DMS79 treated with DMSO at 0.1 percent for 48 hours (cell line): ENCODE data around the gene SIRT7.
"Not testable (repeated sequence)": the region's sequence is repeated elsewhere in the genome, so short reads cannot be mapped to it uniquely, and the experiment has no call there.

Experiments used
- DNase-seq: peaks from one replicate; lab custom pipeline; 2025; lab: John Stamatoyannopoulos, UW

SIRT7 gene

GRCh38 chr17:81918832-81919545 lies 1.0 kb upstream of the SIRT7 start:
- DNase-seq = no peak

GRCh38 chr17:81918333-81918669 lies 325 bp upstream of the SIRT7 start:
- DNase-seq = not testable (repeated sequence)

GRCh38 chr17:81916234-81917001 lies 1.6 kb downstream of the SIRT7 start:
- no peak for DNase-seq

GRCh38 chr17:81915331-81915730 lies 2.6 kb downstream of the SIRT7 start:
- DNase-seq = no peak

- no peak for DNase-seq
Measured at GRCh38 chr17:81914103-81914850, 3.7 kb downstream of the SIRT7 start.

GRCh38 chr17:81913394-81914102 lies 4.4 kb downstream of the SIRT7 start:
- no peak for DNase-seq

- no peak for DNase-seq
Measured at GRCh38 chr17:81912441-81913309, 5.3 kb downstream of the SIRT7 start.

- no peak for DNase-seq
Measured at GRCh38 chr17:81911969-81912368, 6.0 kb downstream of the SIRT7 start.

GRCh38 chr17:81911277-81911961 lies 6.6 kb downstream of the SIRT7 start, which contains the start of gene PCYT2:
PCYT2 (minus strand) TSS chr17:81911399; CDS start chr17:81911355, 44 bp downstream.
- peak; percentile 19 for DNase-seq

- no peak for DNase-seq
Measured at GRCh38 chr17:81910840-81911276, 7.1 kb downstream of the SIRT7 start.

- no peak for DNase-seq
Measured at GRCh38 chr17:81909966-81910839, 7.8 kb downstream of the SIRT7 start.

GRCh38 chr17:81909231-81909630 lies 8.7 kb downstream of the SIRT7 start:
- no peak for DNase-seq

- no peak for DNase-seq
Measured at GRCh38 chr17:81908793-81909192, 9.2 kb downstream of the SIRT7 start.

- no peak for DNase-seq
Measured at GRCh38 chr17:81907219-81908145, 10.5 kb downstream of the SIRT7 start.

GRCh38 chr17:81906476-81907218 lies 11.3 kb downstream of the SIRT7 start:
- DNase-seq = no peak

- no peak for DNase-seq
Measured at GRCh38 chr17:81905993-81906392, 12.0 kb downstream of the SIRT7 start.

- no peak for DNase-seq
Measured at GRCh38 chr17:81905424-81905875, 12.5 kb downstream of the SIRT7 start.
